Endothelial cell (in vitro differentiated cells): ENCODE data around the gene SERPINA6. TPM values are rescaled to one million over a fixed set of nuclear protein-coding genes. Genes with fewer than 3 reads are reported as not detected.
"Not testable (repeated sequence)": the region's sequence is repeated elsewhere in the genome, so short reads cannot be mapped to it uniquely, and the experiment has no call there.

ENCODE experiments used
- DNase-seq: peaks from one replicate; pipeline ENCODE4 v3.0.0; 2021; ENCODE audit warnings: low spot score
- H3K27ac Mint-ChIP-seq: one replicate; pipeline ENCODE4 v1.8.0; 2021; ENCODE audit warnings: mixed read lengths, inconsistent platforms; ENCODE audit not compliant: unreplicated experiment
- H3K27me3 Mint-ChIP-seq: one replicate; pipeline ENCODE4 v1.8.0; 2021; ENCODE audit warnings: mild to moderate bottlenecking, moderate library complexity, mixed read lengths, inconsistent platforms; ENCODE audit not compliant: unreplicated experiment
- H3K36me3 Mint-ChIP-seq: one replicate; pipeline ENCODE4 v1.8.0; 2021; ENCODE audit warnings: mild to moderate bottlenecking, low read depth, mixed read lengths, inconsistent platforms; ENCODE audit not compliant: unreplicated experiment
- H3K4me1 Mint-ChIP-seq: one replicate; pipeline ENCODE4 v1.8.0; 2021; ENCODE audit warnings: mild to moderate bottlenecking, mixed read lengths, inconsistent platforms; ENCODE audit not compliant: unreplicated experiment
- H3K4me3 Mint-ChIP-seq: one replicate; pipeline ENCODE4 v1.8.0; 2021; ENCODE audit warnings: mild to moderate bottlenecking, mixed read lengths, inconsistent platforms; ENCODE audit not compliant: unreplicated experiment
- H3K9me3 Mint-ChIP-seq: one replicate; pipeline ENCODE4 v1.8.0; 2021; ENCODE audit warnings: mixed read lengths, inconsistent platforms; ENCODE audit not compliant: unreplicated experiment
- total RNA-seq: library from RNA; stranded (reverse); fragmentation: NEBNext Ultra II Directional; extraction: Animal tissue kit (Norgen Biotek cat#: 25700); gene quantifications from one replicate; pipeline ENCODE4 v1.2.1, GENCODE V29; 2021; ENCODE audit not compliant: unreplicated experiment
- TF ChIP-seq, protein P1 (sequence below): fragments of 200-600 bp; sonication (generic); IDR thresholded peaks from one replicate; pipeline ENCODE4 v1.5.0; 2021; ENCODE audit warnings: antibody characterized with exemption; ENCODE audit not compliant: unreplicated experiment

The SERPINA6 gene
- total RNA-seq, 1 donor from 2014 or later, result not detected

DNA sequence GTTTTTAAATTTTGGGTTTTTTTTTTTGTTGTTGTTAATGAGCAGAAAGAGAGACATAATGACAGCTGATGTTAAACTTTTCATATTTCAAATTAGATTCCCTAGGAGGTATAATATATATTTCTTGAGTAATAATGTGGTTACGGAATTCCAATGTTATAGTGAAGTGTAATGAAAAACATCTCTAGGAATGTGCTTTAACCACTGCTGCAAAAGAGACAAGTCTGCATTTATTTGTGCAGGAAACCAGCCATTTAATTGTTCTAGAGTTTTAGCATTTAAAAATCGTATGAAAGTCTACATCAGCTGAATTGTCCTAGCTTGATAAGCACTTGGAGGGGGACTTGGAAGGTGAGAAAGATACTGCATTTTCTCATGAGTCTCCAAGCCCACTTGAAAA, 44.4 kb downstream of the SERPINA6 start:
- Mint-ChIP-seq H3K27me3 (no peaks in the 10 kb centered on the region), H3K27ac (no peak overlapping the region), H3K4me1 (no peaks in the 10 kb centered on the region), H3K4me3 (no peak overlapping the region), H3K9me3 (no peaks in the 10 kb centered on the region), H3K36me3 (no peaks in the 10 kb centered on the region)
- no peak for DNase-seq
- TF ChIP-seq, protein P1, sequence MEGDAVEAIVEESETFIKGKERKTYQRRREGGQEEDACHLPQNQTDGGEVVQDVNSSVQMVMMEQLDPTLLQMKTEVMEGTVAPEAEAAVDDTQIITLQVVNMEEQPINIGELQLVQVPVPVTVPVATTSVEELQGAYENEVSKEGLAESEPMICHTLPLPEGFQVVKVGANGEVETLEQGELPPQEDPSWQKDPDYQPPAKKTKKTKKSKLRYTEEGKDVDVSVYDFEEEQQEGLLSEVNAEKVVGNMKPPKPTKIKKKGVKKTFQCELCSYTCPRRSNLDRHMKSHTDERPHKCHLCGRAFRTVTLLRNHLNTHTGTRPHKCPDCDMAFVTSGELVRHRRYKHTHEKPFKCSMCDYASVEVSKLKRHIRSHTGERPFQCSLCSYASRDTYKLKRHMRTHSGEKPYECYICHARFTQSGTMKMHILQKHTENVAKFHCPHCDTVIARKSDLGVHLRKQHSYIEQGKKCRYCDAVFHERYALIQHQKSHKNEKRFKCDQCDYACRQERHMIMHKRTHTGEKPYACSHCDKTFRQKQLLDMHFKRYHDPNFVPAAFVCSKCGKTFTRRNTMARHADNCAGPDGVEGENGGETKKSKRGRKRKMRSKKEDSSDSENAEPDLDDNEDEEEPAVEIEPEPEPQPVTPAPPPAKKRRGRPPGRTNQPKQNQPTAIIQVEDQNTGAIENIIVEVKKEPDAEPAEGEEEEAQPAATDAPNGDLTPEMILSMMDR, result no peak

GRCh38 chr14:94276898-94277561, 46.1 kb downstream of the SERPINA6 start:
- H3K27me3 Mint-ChIP-seq, DNase-seq, H3K9me3 Mint-ChIP-seq, H3K4me3 Mint-ChIP-seq, H3K4me1 Mint-ChIP-seq, H3K27ac Mint-ChIP-seq, H3K36me3 Mint-ChIP-seq: not testable (repeated sequence)

DNA sequence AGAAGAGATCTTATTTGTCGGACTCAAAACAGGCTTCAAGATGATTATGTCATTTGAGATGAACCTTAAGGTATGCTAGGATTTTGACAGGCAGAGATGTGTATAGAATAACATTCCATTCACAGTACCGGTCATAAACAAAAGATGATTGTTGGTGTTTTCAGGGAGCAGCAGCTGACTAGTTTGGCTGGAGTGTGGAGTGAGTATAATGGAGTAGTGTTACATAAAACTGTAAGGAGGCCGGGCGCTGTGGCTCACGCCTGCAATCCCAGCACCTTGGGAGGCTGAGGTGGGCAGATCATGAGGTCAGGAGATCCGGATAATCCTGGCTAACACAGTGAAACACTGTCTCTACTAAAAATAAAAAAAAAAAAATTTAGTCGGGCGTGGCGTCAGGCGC, 54.0 kb downstream of the SERPINA6 start:
- H3K27ac Mint-ChIP-seq, result no peak overlapping the region
- H3K36me3 Mint-ChIP-seq, result no peaks in the 10 kb centered on the region
- TF ChIP-seq, protein P1, result no peak
- H3K27me3 Mint-ChIP-seq, result peaks cover 3% of the 10 kb centered on the region
- H3K9me3 Mint-ChIP-seq, result no peaks in the 10 kb centered on the region
- no peak overlapping the region for H3K4me3 Mint-ChIP-seq
- DNase-seq, result no peak
- H3K4me1 Mint-ChIP-seq, result no peaks in the 10 kb centered on the region

- H3K4me1 Mint-ChIP-seq, H3K4me3 Mint-ChIP-seq: not testable (repeated sequence)
Measured at GRCh38 chr14:94268582-94268981, 54.6 kb downstream of the SERPINA6 start.

DNA sequence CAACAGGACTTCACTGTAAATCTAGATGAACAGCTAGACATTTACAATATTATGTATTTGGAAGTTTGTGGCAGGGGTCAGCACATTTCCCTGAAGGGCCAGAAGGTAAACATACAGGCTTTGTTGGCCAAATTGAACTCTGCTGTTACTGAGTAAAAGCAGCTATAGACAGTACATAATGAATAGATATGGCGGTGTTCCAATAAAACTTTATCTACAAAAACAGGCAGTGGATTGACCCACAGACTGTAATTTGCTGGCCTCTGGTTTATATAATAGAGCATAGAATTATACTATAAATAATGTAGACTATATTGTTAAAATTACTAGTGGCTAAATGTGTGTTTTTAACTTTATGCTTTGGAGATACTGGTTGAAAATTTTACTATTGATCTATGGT, 55.8 kb downstream of the SERPINA6 start:
- H3K27me3 Mint-ChIP-seq, result peaks cover 3% of the 10 kb centered on the region
- TF ChIP-seq, protein P1, result no peak
- no peaks in the 10 kb centered on the region for H3K9me3 Mint-ChIP-seq
- no peak for DNase-seq
- no peaks in the 10 kb centered on the region for H3K36me3 Mint-ChIP-seq
- H3K27ac Mint-ChIP-seq, result no peak overlapping the region
- no peaks in the 10 kb centered on the region for H3K4me1 Mint-ChIP-seq
- H3K4me3 Mint-ChIP-seq, result no peak overlapping the region

More at GRCh38 chr14:94268582-94268981, 54.6 kb downstream of the SERPINA6 start:
- H3K9me3 Mint-ChIP-seq, H3K27ac Mint-ChIP-seq, H3K36me3 Mint-ChIP-seq, DNase-seq, H3K27me3 Mint-ChIP-seq: not testable (repeated sequence)

DNA sequence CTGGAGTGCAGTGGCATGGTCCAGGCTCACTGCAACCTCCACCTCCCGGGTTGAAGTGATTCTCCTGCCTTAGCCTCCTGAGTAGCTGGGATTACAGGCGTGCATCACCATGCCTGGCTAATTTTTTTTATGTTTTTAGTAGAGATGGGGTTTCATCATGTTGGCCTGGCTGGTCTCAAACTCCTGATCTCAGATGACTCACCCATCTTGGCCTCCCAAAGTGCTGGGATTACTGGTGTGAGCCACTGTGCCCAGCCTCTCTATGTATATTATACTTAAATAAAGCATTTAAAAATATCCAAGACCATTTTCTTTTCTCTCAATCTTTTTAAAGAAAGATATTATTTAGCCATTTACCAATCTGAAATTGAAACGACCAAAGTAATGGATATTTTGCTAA, 58.9 kb downstream of the SERPINA6 start:
- H3K27me3 Mint-ChIP-seq, DNase-seq, H3K36me3 Mint-ChIP-seq, H3K27ac Mint-ChIP-seq, H3K4me1 Mint-ChIP-seq, H3K9me3 Mint-ChIP-seq, H3K4me3 Mint-ChIP-seq: not testable (repeated sequence)

Other genes starting within 250 kb of the SERPINA6 start
- 89.6 TPM for gene DDX24, start 242.1 kb downstream of the SERPINA6 start, total RNA-seq
- 33.5 TPM for gene IFI27L1, start 242.0 kb downstream of the SERPINA6 start, total RNA-seq
- 3.8 TPM for gene IFI27, start 212.6 kb downstream of the SERPINA6 start, total RNA-seq
- gene IFI27L2, start 193.7 kb downstream of the SERPINA6 start, total RNA-seq, result 23.7 TPM
- 0.18 TPM for gene PPP4R4, start 149.0 kb downstream of the SERPINA6 start, total RNA-seq
- not detected for gene SERPINA10, start 30.1 kb downstream of the SERPINA6 start, total RNA-seq
- gene SERPINA2, start 43.4 kb upstream of the SERPINA6 start, total RNA-seq, result not detected
- not detected for gene SERPINA1, start 65.3 kb upstream of the SERPINA6 start, total RNA-seq
- gene SERPINA11, start 129.5 kb upstream of the SERPINA6 start, total RNA-seq, result 0.18 TPM
- not detected for gene SERPINA9, start 152.9 kb upstream of the SERPINA6 start, total RNA-seq
- not detected for gene SERPINA12, start 186.1 kb upstream of the SERPINA6 start, total RNA-seq
- gene SERPINA4, start 238.1 kb upstream of the SERPINA6 start, total RNA-seq, result not detected